SK-N-SH treated with all-trans-retinoic acid at 6 μM for 48 hours (cell line): ENCODE measurements around the gene MOGAT1.

Source experiments
- ATAC-seq: fragments of 200-7000 bp; cut with Tn5 transposase; 3 replicates; pipeline ENCODE4 v1.9.1; 2020; ENCODE audit warnings: mild to moderate bottlenecking, moderate library complexity
- ARNTL ChIP-seq: fragments of 450-650 bp; formaldehyde crosslinking; IDR thresholded peaks from 2 replicates; pipeline ENCODE4 v1.5.0; 2020; ENCODE audit warnings: low read depth, mild to moderate bottlenecking, moderate library complexity, borderline replicate concordance
- BACH2 ChIP-seq: fragments of 250-450 bp; sonication (Bioruptor Pico); IDR thresholded peaks from 2 replicates; pipeline ENCODE4 v1.9.0; 2021; ENCODE audit warnings: mild to moderate bottlenecking, borderline replicate concordance
- CSDC2 ChIP-seq: fragments of 250-450 bp; sonication (Bioruptor Pico); IDR thresholded peaks from 2 replicates; pipeline ENCODE4 v1.5.0; 2020; ENCODE audit warnings: mild to moderate bottlenecking, moderate library complexity
- ESRRG ChIP-seq: fragments of 250-450 bp; sonication (Bioruptor Pico); IDR thresholded peaks from 2 replicates; pipeline ENCODE4 v1.6.1; 2021; ENCODE audit warnings: mild to moderate bottlenecking
- ISL1 ChIP-seq: fragments of 250-450 bp; sonication (Bioruptor Pico); IDR thresholded peaks from 2 replicates; pipeline ENCODE4 v2.1.2; 2022; ENCODE audit warnings: mild to moderate bottlenecking, moderate library complexity
- OSR1 ChIP-seq: fragments of 250-450 bp; sonication (Bioruptor Pico); IDR thresholded peaks from 2 replicates; pipeline ENCODE4 v1.8.0; 2022; ENCODE audit warnings: moderate library complexity, mild to moderate bottlenecking, inconsistent platforms
- PPARA ChIP-seq: fragments of 250-450 bp; sonication (Bioruptor Pico); IDR thresholded peaks from 2 replicates; pipeline ENCODE4 v1.5.0; 2020; ENCODE audit warnings: mild to moderate bottlenecking, borderline replicate concordance
- RARB ChIP-seq: fragments of 250-450 bp; sonication (Bioruptor Pico); IDR thresholded peaks from 2 replicates; pipeline ENCODE4 v1.8.0; 2021; ENCODE audit warnings: mild to moderate bottlenecking, moderate library complexity
- SNAI2 ChIP-seq: fragments of 250-450 bp; sonication (Bioruptor Pico); IDR thresholded peaks from 2 replicates; pipeline ENCODE4 v1.5.0; 2020; ENCODE audit warnings: mild to moderate bottlenecking, moderate library complexity
- TCF4 ChIP-seq: fragments of 250-450 bp; sonication (Bioruptor Pico); IDR thresholded peaks from 2 replicates; pipeline ENCODE4 v1.8.0; 2021; ENCODE audit warnings: mild to moderate bottlenecking, moderate library complexity, borderline replicate concordance
- TOX ChIP-seq: fragments of 250-450 bp; sonication (Bioruptor Pico); IDR thresholded peaks from 2 replicates; pipeline ENCODE4 v1.8.0; 2021; ENCODE audit warnings: mild to moderate bottlenecking, moderate library complexity, borderline replicate concordance
- ZC3H10 ChIP-seq: fragments of 250-450 bp; sonication (Bioruptor Pico); IDR thresholded peaks from 2 replicates; pipeline ENCODE4 v1.5.1; 2021; ENCODE audit warnings: mild to moderate bottlenecking, moderate library complexity
- ZFP30 ChIP-seq: fragments of 450-650 bp; formaldehyde crosslinking; IDR thresholded peaks from 2 replicates; pipeline ENCODE4 v1.5.0; 2022; ENCODE audit warnings: mild to moderate bottlenecking, moderate library complexity
- ZNF565 ChIP-seq: fragments of 450-650 bp; formaldehyde crosslinking; conservative IDR thresholded peaks from 2 replicates; pipeline ENCODE4 v1.5.0; 2020; ENCODE audit warnings: low read depth, mild to moderate bottlenecking, moderate library complexity
- ZNF70 ChIP-seq: fragments of 450-650 bp; formaldehyde crosslinking; IDR thresholded peaks from 2 replicates; pipeline ENCODE4 v1.5.0; 2020; ENCODE audit warnings: mild to moderate bottlenecking, moderate library complexity
- ZNF8 ChIP-seq: fragments of 450-650 bp; formaldehyde crosslinking; IDR thresholded peaks from 2 replicates; pipeline ENCODE4 v1.5.0; 2020; ENCODE audit warnings: mild to moderate bottlenecking, moderate library complexity
- TF ChIP-seq, protein P1 (sequence below): fragments of 250-450 bp; sonication (Bioruptor Pico); IDR thresholded peaks from 2 replicates; pipeline ENCODE4 v1.5.1; 2020; ENCODE audit warnings: low read depth, mild to moderate bottlenecking, moderate library complexity
- TF ChIP-seq, protein P2 (sequence below): fragments of 250-450 bp; sonication (Bioruptor Pico); IDR thresholded peaks from 2 replicates; pipeline ENCODE4 v1.8.0; 2020; ENCODE audit warnings: mild to moderate bottlenecking, moderate library complexity, borderline replicate concordance
- TF ChIP-seq, protein P3 (sequence below): fragments of 250-450 bp; sonication (Bioruptor Pico); IDR thresholded peaks from 2 replicates; pipeline ENCODE4 v1.5.1; 2021; ENCODE audit warnings: mild to moderate bottlenecking, moderate library complexity
- TF ChIP-seq, protein P4 (sequence below): fragments of 250-450 bp; sonication (Bioruptor Pico); IDR thresholded peaks from 2 replicates; pipeline ENCODE4 v1.8.0; 2021; ENCODE audit warnings: low read depth, mild to moderate bottlenecking, moderate library complexity, borderline replicate concordance
- TF ChIP-seq, protein P5 (sequence below): fragments of 250-450 bp; sonication (Bioruptor Pico); IDR thresholded peaks from 2 replicates; pipeline ENCODE4 v1.5.0; 2020; ENCODE audit warnings: mild to moderate bottlenecking, moderate library complexity

MOGAT1 gene

DNA sequence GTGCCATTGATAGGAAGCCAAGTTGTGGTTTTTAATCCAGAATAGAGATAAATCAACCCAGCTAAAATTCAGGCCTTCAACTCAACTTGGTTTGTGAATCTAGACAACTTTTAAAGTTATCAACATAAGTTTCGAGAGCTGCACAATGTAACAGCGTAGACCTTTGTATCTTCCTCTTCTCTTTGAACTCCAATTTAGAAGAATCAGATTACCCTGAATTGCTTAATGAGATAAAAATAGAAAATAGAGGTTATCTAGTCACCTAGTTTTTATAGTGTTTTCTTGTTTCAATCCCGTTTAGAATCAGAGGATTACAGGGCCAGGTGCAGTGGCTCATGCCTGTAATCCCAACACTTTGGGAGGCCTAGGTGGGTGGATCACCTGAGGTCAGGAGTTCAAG, 12.3 kb downstream of the MOGAT1 start:
- TF ChIP-seq, protein P1, sequence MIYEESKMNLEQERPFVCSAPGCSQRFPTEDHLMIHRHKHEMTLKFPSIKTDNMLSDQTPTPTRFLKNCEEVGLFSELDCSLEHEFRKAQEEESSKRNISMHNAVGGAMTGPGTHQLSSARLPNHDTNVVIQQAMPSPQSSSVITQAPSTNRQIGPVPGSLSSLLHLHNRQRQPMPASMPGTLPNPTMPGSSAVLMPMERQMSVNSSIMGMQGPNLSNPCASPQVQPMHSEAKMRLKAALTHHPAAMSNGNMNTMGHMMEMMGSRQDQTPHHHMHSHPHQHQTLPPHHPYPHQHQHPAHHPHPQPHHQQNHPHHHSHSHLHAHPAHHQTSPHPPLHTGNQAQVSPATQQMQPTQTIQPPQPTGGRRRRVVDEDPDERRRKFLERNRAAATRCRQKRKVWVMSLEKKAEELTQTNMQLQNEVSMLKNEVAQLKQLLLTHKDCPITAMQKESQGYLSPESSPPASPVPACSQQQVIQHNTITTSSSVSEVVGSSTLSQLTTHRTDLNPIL: no peak
- TF ChIP-seq, protein P2, sequence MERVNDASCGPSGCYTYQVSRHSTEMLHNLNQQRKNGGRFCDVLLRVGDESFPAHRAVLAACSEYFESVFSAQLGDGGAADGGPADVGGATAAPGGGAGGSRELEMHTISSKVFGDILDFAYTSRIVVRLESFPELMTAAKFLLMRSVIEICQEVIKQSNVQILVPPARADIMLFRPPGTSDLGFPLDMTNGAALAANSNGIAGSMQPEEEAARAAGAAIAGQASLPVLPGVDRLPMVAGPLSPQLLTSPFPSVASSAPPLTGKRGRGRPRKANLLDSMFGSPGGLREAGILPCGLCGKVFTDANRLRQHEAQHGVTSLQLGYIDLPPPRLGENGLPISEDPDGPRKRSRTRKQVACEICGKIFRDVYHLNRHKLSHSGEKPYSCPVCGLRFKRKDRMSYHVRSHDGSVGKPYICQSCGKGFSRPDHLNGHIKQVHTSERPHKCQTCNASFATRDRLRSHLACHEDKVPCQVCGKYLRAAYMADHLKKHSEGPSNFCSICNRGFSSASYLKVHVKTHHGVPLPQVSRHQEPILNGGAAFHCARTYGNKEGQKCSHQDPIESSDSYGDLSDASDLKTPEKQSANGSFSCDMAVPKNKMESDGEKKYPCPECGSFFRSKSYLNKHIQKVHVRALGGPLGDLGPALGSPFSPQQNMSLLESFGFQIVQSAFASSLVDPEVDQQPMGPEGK (CRISPR knock-in tag): no peak
- TF ChIP-seq BACH2 (CRISPR knock-in tag) (no peak), ZC3H10 (CRISPR knock-in tag) (no peak), ISL1 (CRISPR knock-in tag) (no peak), TCF4 (CRISPR knock-in tag) (no peak), ZFP30 (CRISPR knock-in tag) (no peak), ESRRG (no peak), ZNF70 (CRISPR knock-in tag) (no peak), SNAI2 (CRISPR knock-in tag) (no peak), ZNF565 (CRISPR knock-in tag) (no peak), TOX (CRISPR knock-in tag) (no peak), ZNF8 (CRISPR knock-in tag) (no peak)
- TF ChIP-seq, protein P3, sequence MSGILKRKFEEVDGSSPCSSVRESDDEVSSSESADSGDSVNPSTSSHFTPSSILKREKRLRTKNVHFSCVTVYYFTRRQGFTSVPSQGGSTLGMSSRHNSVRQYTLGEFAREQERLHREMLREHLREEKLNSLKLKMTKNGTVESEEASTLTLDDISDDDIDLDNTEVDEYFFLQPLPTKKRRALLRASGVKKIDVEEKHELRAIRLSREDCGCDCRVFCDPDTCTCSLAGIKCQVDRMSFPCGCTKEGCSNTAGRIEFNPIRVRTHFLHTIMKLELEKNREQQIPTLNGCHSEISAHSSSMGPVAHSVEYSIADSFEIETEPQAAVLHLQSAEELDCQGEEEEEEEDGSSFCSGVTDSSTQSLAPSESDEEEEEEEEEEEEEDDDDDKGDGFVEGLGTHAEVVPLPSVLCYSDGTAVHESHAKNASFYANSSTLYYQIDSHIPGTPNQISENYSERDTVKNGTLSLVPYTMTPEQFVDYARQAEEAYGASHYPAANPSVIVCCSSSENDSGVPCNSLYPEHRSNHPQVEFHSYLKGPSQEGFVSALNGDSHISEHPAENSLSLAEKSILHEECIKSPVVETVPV (CRISPR knock-in tag): no peak
- TF ChIP-seq, protein P4, sequence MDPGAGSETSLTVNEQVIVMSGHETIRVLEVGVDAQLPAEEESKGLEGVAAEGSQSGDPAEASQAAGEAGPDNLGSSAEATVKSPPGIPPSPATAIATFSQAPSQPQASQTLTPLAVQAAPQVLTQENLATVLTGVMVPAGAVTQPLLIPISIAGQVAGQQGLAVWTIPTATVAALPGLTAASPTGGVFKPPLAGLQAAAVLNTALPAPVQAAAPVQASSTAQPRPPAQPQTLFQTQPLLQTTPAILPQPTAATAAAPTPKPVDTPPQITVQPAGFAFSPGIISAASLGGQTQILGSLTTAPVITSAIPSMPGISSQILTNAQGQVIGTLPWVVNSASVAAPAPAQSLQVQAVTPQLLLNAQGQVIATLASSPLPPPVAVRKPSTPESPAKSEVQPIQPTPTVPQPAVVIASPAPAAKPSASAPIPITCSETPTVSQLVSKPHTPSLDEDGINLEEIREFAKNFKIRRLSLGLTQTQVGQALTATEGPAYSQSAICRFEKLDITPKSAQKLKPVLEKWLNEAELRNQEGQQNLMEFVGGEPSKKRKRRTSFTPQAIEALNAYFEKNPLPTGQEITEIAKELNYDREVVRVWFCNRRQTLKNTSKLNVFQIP (CRISPR knock-in tag): no peak
- TF ChIP-seq, protein P5, sequence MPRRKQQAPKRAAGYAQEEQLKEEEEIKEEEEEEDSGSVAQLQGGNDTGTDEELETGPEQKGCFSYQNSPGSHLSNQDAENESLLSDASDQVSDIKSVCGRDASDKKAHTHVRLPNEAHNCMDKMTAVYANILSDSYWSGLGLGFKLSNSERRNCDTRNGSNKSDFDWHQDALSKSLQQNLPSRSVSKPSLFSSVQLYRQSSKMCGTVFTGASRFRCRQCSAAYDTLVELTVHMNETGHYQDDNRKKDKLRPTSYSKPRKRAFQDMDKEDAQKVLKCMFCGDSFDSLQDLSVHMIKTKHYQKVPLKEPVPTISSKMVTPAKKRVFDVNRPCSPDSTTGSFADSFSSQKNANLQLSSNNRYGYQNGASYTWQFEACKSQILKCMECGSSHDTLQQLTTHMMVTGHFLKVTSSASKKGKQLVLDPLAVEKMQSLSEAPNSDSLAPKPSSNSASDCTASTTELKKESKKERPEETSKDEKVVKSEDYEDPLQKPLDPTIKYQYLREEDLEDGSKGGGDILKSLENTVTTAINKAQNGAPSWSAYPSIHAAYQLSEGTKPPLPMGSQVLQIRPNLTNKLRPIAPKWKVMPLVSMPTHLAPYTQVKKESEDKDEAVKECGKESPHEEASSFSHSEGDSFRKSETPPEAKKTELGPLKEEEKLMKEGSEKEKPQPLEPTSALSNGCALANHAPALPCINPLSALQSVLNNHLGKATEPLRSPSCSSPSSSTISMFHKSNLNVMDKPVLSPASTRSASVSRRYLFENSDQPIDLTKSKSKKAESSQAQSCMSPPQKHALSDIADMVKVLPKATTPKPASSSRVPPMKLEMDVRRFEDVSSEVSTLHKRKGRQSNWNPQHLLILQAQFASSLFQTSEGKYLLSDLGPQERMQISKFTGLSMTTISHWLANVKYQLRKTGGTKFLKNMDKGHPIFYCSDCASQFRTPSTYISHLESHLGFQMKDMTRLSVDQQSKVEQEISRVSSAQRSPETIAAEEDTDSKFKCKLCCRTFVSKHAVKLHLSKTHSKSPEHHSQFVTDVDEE (CRISPR knock-in tag): no peak
- ATAC-seq: no peak

DNA sequence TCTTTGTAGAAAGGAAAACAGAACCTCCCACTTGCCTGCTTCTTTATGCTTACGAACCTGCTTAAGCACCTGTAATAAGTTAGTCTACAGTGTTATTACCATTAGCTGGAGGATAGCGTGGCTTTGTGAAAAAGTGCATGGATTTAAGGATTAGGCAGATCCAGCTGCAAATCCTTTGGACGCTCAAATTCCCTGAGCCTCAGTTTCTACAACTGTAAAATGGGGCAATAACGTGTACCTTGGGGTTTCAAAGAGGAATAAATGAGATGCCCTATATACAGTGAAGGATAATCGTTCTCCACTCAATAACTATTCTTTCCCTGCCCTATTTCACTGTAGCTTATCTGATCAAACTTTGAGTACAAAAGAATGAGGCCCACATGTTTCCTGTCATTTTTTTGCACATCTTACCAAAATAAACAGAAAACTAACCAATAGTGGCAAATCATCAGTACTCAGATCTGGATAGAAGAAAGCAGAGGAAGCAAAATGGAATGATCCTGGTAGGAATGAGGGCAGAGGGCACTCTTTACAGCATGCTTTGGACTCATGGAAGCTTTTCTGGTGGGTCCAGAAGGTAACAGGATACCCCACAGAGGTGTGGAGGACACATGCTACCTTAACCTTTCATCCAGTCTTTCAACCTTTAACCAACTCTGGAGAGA, 14.8 kb downstream of the MOGAT1 start:
- ATAC-seq: no peak
- TF ChIP-seq BACH2 (CRISPR knock-in tag): no peak
- no peak for TF ChIP-seq ZC3H10 (CRISPR knock-in tag)
- no peak for TF ChIP-seq TOX (CRISPR knock-in tag)
- no peak for TF ChIP-seq ZNF8 (CRISPR knock-in tag)
- TF ChIP-seq RARB: no peak
- no peak for TF ChIP-seq ARNTL (CRISPR knock-in tag)
- TF ChIP-seq, protein P5 (CRISPR knock-in tag): no peak
- TF ChIP-seq, protein P1: no peak
- no peak for TF ChIP-seq CSDC2 (CRISPR knock-in tag)
- TF ChIP-seq, protein P2 (CRISPR knock-in tag): no peak
- no peak for TF ChIP-seq PPARA (CRISPR knock-in tag)
- no peak for TF ChIP-seq OSR1 (CRISPR knock-in tag)
- TF ChIP-seq ZNF70 (CRISPR knock-in tag): no peak
- TF ChIP-seq ESRRG: no peak
- no peak for TF ChIP-seq TCF4 (CRISPR knock-in tag)
- no peak for TF ChIP-seq ISL1 (CRISPR knock-in tag)
